Measurements from ENCODE around the gene SEMA5A. TPM values are rescaled to one million over a fixed set of nuclear protein-coding genes. Genes with fewer than 3 reads are reported as not detected.
A peak's percentile ranks its signal among the peaks of the same experiment; 100 is the strongest.

SEMA5A gene
- total RNA-seq, 1 experiment from 2014 or later = 9.3 TPM

GRCh38 chr5:9473624-9474023, 72.3 kb downstream of the SEMA5A start (continued):
- no peak for TF ChIP-seq ZNF281 (CRISPR knock-in tag; IDR thresholded peaks at IDR 0.05)
- no peak for TF ChIP-seq ZNF121 (CRISPR knock-in tag; IDR thresholded peaks at IDR 0.05)
- no peak for TF ChIP-seq GTF2I (CRISPR knock-in tag; conservative IDR thresholded peaks at IDR 0.05)
- no peak for TF ChIP-seq NFYB (CRISPR knock-in tag; conservative IDR thresholded peaks at IDR 0.05; ENCODE audit: low read depth)
- TF ChIP-seq JAZF1 (CRISPR knock-in tag; IDR thresholded peaks at IDR 0.05) = no peak

- Mint-ChIP-seq H3K4me1 (peaks cover 10% of the 10 kb centered on the region), H3K27ac (no peak overlapping the region), H3K36me3 (no peaks in the 10 kb centered on the region), H3K9me3 (peaks cover 5% of the 10 kb centered on the region), H3K27me3 (ENCODE audit: low read depth) (no peaks in the 10 kb centered on the region), H3K4me3 (no peak overlapping the region)
- TF ChIP-seq USF2 (CRISPR knock-in tag; IDR thresholded peaks at IDR 0.05) = no peak
- TF ChIP-seq ZNF416 (CRISPR knock-in tag; IDR thresholded peaks at IDR 0.05) = no peak
- TF ChIP-seq ZNF317 (CRISPR knock-in tag; IDR thresholded peaks at IDR 0.05; ENCODE audit: borderline replicate concordance, low read depth) = no peak
- TF ChIP-seq NR3C1 (CRISPR knock-in tag; conservative IDR thresholded peaks at IDR 0.05; ENCODE audit: low read depth) = no peak
- no peak for TF ChIP-seq HMGXB4 (CRISPR knock-in tag; IDR thresholded peaks at IDR 0.05)
- no peak for TF ChIP-seq ETV6 (CRISPR knock-in tag; IDR thresholded peaks at IDR 0.05)
- TF ChIP-seq E2F5 (CRISPR knock-in tag; IDR thresholded peaks at IDR 0.05) = no peak
- no peak for TF ChIP-seq ATF6 (CRISPR knock-in tag; IDR thresholded peaks at IDR 0.05)
- no peak for TF ChIP-seq KAT7 (CRISPR knock-in tag; IDR thresholded peaks at IDR 0.05; ENCODE audit: borderline replicate concordance)
- TF ChIP-seq ZNF263 (CRISPR knock-in tag; IDR thresholded peaks at IDR 0.05; ENCODE audit: low read depth) = no peak
- TF ChIP-seq MXD4 (CRISPR knock-in tag; IDR thresholded peaks at IDR 0.05; ENCODE audit: borderline replicate concordance) = no peak
- TF ChIP-seq ESRRA (CRISPR knock-in tag; IDR thresholded peaks at IDR 0.05; ENCODE audit: borderline replicate concordance) = no peak
- ChIA-PET CTCF (no interaction called here), POLR2A (no interaction called here)
- ATAC-seq (no peak), DNase-seq (ENCODE audit: low spot score) (no peak)
Observed at GRCh38 chr5:9470410-9470809, 75.5 kb downstream of the SEMA5A start.

GRCh38 chr5:9468060-9468388, 77.9 kb downstream of the SEMA5A start:
- ATAC-seq = peak; percentile 47
- H3K4me3 Mint-ChIP-seq = no peak overlapping the region
- no peaks in the 10 kb centered on the region; the same call in 1 of the 2 replicates for H3K9me3 Mint-ChIP-seq
- H3K36me3 Mint-ChIP-seq = no peaks in the 10 kb centered on the region
- ChIA-PET POLR2A (no interaction called here), CTCF (interaction anchor here (1.3 kb wide), 1 partner anchor 734 kb away, joined by 4 read pairs; no protein-coding TSS in a partner anchor)
- DNase-seq (ENCODE audit: low spot score) = no peak
- H3K4me1 Mint-ChIP-seq = no peaks in the 10 kb centered on the region
- no peaks in the 10 kb centered on the region for H3K27me3 Mint-ChIP-seq (ENCODE audit: low read depth)
- no peak overlapping the region for H3K27ac Mint-ChIP-seq
- TF ChIP-seq NR1H2 (CRISPR knock-in tag; IDR thresholded peaks at IDR 0.05) (no peak), FOXP1 (CRISPR knock-in tag; IDR thresholded peaks at IDR 0.05; ENCODE audit: borderline replicate concordance) (no peak), ZMAT4 (CRISPR knock-in tag; IDR thresholded peaks at IDR 0.05) (no peak), CREB1 (CRISPR knock-in tag; IDR thresholded peaks at IDR 0.05) (no peak), ZNF512 (CRISPR knock-in tag; IDR thresholded peaks at IDR 0.05; ENCODE audit: borderline replicate concordance) (no peak), FOXK1 (CRISPR knock-in tag; IDR thresholded peaks at IDR 0.05) (no peak), USF1 (CRISPR knock-in tag; IDR thresholded peaks at IDR 0.05) (no peak), SMAD4 (CRISPR knock-in tag; IDR thresholded peaks at IDR 0.05) (no peak)

All from WTC11 (cell line).